HG03064 (cell line): ENCODE results near the gene CTDNEP1.
A peak's percentile ranks its signal among the peaks of the same experiment; 100 is the strongest.

Experiments
- ATAC-seq: cut with Tn5 transposase; IDR thresholded peaks from one replicate; pipeline ENCODE4 v1.9.1; 2021; ENCODE audit warnings: low read depth; ENCODE audit not compliant: unreplicated experiment

Gene CTDNEP1

GRCh38 chr17:7280519-7281073 lies 29.1 kb upstream of the CTDNEP1 start:
- ATAC-seq = no peak

DNA sequence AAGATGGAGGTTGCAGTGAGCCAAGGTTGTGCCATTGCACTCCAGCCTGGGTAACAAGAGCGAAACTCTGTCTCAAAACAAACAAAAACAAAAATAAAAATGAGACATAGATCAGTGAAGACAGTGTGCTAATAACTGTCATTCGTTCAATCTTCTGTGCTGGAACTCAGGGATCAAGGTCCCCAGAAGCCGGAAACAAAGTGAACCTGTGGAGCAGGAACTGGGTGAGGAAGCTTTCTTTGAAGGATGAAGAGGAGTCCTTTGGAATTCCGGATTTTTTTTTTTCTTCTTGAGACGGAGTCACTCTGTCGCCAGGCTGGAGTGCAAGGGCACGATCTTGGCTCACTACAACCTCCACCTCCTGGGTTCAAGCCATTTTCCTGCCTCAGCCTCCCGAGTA lies 27.9 kb upstream of the CTDNEP1 start:
- ATAC-seq = no peak

- ATAC-seq = no peak
These were observed 15.2 kb upstream of the CTDNEP1 start for GRCh38 chr17:7266784-7267183.

DNA sequence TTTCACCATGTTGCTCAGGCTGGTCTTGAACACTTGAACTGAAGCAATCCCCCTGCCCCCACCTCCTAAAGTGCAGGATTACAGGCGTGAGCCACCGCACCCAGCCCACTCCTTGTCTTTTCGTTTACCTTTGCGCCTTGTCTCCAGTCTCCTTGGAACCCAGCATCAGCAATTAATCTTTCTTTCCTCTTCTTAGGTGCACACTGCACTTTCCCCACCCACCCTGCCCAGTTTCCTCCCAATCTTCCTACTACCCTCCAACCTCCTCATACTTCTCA lies 12.2 kb upstream of the CTDNEP1 start:
- ATAC-seq = no peak

GRCh38 chr17:7262935-7263800 lies 11.6 kb upstream of the CTDNEP1 start:
- no peak for ATAC-seq

- no peak for ATAC-seq
These were observed 10.8 kb upstream of the CTDNEP1 start, which contains the start of gene CLDN7 for GRCh38 chr17:7262192-7262934. CLDN7 (minus strand) TSS chr17:7262478; CDS start chr17:7262043, 435 bp downstream.

DNA sequence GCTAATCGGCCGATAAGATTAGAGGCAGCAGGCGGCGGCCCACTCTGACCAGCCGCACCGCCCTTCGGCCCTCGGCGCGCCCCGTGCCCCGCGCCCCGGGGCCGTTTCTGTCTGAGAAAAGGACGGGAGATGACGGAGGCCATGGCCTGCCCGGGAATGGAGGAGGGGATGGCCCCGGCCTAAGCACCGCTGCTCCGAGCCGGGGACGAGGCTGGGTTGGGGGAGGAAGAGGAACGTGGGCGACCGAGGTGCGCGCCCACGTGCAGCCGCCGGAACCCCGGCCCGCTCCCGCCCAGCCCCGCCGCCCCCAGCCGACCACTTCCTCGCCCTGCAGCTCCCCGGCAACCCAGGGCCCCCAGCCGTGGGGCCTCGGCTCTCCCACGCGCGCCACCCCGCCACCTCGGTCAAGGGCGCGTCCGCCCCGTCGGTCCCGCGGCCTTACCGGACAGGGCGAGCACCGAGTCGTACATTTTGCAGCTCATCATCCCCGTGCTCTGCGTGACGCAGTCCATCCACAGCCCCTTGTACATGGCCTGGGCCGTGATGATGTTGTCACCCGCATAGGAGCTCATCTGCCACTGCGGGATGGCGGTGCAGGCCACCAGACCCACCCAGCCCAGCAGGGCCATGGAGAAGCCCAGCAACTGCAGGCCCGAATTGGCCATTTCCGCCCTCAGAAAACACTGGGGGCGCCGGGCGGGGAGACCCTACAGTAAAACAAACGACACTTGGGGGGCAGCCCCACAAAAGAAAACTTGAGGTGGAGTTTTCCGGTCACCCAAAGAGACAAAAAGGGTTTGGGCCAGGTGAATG lies 10.1 kb upstream of the CTDNEP1 start:
- ATAC-seq = no peak

DNA sequence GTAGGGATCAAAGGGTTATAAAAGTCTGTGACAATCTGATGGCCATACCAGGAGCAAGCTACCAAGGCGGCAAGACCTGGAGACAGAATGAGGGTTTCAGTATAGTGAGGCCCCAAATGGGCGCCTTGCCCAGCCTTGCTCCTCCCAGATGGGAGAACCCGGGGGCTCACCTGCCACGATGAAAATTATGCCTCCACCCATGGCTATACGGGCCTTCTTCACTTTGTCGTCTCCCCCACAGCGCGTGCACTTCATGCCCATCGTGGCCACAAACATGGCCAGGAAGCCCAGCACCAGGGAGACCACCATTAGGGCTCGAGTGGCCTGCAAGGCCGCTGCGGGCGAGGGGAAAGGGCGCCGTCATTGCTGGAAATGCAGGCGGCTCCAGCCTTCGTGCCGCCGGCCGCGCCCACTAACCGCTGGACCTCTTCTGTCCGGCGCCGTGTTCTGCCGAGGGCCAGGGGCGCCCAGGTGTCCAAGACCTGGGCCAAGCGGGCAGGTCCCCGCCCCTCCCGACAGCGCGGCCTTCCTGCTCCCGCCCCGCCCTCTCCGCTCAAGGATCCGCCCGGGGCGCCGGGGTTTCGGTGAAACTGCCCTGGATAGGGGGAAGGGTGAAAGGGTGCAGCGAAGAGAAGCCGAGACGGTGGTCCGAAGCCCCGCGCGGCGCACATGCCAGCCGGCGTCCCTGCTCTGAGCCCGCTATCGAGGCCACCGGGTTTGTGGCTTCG lies 9.3 kb upstream of the CTDNEP1 start:
- no peak for ATAC-seq

DNA sequence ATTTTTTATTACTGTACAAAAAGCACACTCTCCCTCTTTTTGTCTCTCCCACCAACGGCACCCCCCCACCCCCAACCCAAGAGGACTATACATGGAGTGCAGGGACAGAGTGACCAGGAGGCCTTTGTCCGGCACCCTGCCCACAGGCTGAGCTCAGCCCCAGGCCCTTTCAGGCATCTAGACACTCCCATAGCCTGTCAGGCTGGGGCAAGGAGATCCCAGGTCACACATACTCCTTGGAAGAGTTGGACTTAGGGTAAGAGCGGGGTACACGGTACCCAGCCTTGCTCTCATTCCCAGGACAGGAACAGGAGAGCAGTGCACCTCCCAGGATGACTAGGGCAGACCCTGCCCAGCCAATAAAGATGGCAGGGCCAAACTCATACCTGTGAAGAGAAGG lies 8.6 kb upstream of the CTDNEP1 start:
- ATAC-seq = no peak

GRCh38 chr17:7259555-7259889 lies 8.0 kb upstream of the CTDNEP1 start:
- no peak for ATAC-seq

DNA sequence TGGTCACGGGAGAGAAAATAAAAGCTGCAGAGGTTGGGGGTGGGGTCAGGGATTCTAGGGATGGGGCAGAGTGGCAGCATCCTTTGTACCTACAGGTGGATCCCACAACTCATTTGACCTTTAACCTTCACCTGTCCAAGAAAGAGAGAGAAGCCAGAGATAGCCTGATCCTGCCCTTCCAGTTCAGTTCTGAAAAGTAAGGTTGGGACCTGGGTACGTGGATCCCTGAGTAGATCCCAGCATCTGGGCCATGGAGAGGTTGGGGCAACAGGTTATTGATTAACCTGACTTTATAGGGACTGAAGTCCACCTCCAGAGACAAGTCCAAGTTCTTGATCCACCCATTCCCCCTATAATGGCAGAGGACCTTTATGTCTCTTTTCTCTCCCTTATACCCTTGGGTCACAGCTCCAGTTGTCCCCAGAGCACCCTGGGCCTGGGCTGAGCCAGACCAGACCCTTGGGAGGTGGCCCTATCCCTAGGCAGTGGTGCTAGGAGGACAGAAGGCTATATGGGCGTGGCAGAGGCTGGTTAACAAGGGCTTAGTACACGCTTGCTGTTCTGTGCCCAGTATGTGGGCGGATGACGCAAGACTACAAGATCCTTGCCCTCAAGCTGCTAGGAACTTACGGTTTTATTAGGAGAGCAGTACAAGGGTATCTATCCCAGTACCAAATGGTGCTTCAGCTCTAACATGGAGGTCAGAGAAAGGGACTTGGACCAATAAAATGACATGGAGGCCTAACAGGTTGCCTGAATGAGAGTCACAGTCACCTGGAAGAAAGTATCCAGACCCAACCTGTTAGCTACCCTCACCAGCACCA lies 7.4 kb upstream of the CTDNEP1 start:
- ATAC-seq = no peak

DNA sequence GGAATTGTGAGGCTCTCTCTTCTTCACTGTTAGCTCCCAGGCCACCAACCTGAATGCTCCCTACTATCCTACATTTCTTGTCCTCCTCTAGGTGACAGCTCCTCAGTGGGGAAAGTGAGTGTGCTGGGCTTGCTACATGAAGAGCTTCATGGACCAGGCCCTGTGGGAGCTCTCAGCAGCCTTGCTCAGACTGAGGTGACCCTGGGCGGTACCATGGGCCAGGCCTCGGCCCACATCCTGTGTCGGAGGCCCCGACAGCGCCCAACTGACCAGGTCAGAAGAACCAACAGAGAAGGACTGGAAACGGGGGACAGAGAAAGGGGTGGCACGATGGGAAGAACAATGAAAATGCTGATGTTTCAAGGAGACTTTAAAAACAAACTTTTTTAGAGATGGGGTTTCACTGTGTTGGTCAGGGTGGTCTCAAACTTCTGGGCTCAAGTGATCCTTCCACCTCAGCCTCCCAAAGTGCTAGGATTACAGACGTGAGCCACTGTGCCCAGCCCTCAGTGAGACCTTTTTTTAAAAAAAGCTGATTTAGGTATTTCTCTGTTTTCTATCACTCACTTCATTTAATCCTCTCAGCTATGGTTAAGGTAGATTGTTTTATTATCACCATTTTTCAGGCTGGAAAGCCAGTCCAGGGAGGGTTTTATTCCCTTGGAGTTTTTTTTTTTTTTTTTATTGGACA lies 5.4 kb upstream of the CTDNEP1 start:
- no peak for ATAC-seq

GRCh38 chr17:7254511-7254910 lies 3.0 kb upstream of the CTDNEP1 start:
- no peak for ATAC-seq

DNA sequence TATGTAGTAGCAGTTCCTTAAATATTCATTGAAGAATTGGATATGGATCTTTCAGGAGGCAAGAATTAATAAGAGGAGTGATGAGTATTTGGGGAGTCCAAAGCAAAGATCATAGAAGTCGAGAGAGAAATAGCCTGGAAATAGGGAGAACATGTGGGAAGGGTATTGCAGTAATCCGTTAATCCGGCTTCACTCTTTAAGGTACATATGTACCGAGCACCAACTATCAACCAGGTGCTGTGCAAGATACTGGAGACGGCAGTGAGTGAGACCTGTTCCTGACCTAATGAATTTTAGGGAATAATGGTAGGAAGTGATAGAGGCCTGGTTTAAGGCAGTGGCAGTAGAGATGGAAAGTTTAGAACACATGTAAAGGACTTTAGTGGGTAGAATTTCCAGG lies 1.5 kb upstream of the CTDNEP1 start:
- ATAC-seq = no peak

DNA sequence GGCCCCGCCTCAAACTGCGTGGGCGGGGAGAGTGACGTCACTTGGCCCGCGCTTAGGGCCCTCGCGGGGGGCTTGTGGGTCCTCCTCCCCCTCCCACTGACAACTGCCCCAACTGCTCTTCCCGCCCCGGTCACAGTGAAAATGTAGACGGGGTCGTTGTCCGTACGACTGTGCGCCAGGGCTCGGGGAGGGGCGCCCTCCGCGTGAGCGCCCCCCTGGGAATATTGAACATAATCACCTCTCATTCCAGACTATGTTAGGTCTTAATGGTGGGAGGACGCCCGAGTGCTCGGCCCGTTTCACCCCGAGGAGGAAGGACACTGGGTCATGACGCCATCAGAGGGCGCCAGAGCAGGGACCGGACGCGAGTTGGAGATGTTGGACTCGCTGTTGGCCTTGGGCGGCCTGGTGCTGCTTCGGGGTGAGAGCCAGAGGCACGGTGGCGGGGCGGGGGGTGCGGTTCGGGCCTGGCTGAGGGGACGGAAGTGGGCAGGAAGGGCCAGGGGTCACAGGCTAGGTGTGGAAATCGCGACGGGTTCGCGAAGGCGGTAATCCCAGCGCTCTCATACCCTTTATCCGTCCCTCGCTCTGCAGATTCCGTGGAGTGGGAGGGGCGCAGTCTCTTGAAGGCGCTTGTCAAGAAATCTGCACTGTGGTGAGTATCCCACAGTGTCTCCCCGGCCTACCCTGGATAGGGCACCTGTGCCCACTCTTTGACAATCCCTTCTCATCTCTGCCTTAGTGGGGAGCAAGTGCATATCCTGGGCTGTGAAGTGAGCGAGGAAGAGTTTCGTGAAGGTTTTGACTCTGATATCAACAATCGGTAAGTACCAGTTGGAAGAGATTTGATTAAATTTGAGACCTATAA lies 876 bp upstream of the CTDNEP1 start, which contains the start of gene ELP5:
Gene ELP5, plus strand, starts transcription at position 40 of the 868 bp plus-strand sequence. Its CDS starts 336 bp downstream, at position 376.
- ATAC-seq = peak; percentile 39

GRCh38 chr17:7250695-7251627 lies 573 bp downstream of the CTDNEP1 start:
- no peak for ATAC-seq

DNA sequence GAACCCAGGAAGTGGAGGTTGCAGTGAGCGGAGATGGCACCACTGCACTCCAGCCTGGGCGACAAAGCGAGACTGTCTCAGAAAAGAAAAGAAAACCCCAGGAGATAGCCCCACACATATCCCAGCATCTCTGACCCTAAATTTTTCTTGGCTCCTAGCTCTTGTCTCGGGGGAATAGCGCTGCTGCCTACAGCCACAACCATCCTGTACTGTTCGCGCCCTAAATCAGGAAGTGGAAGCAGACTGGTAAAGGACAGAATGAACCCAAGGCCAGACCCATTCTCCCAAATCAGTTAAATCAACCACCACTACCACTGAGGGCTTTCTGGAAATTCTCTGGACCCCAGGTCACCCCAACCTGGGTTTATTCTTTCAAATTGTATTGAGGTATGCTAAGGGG lies 1.7 kb downstream of the CTDNEP1 start:
- no peak for ATAC-seq
